Measurements from ENCODE around the gene LIPC. TPM values are rescaled to one million over a fixed set of nuclear protein-coding genes. Genes with fewer than 3 reads are reported as not detected.

The LIPC gene
- total RNA-seq, 2 experiments from 2014 or later: 0.61 to 1.2 TPM

- no peak overlapping the region for H3K4me3 Mint-ChIP-seq
- ChIA-PET POLR2A (no interaction called here), CTCF (no interaction called here)
- Histone ChIP-seq H3K36me3 (ENCODE audit: insufficient read depth, low read length) (no peaks in the 10 kb centered on the region), H3K4me3 (ENCODE audit: low read length) (no peak overlapping the region), H3K9me3 (ENCODE audit: control insufficient read depth in 1 of 2, insufficient read depth in 1 of 2, low read length in 2 of 2) (no peaks in the 10 kb centered on the region), H3K27ac (ENCODE audit: low read depth in 1 of 2, low read length in 2 of 2) (no peak overlapping the region), H3K27me3 (ENCODE audit: control insufficient read depth in 1 of 2, insufficient read depth in 2 of 2, low read length in 2 of 2) (no peaks in the 10 kb centered on the region), H3K4me1 (ENCODE audit: insufficient read depth, low read length) (peaks cover 51% of the 10 kb centered on the region)
- H3K36me3 Mint-ChIP-seq (ENCODE audit: low read depth): no peaks in the 10 kb centered on the region
- H3K27me3 Mint-ChIP-seq: no peaks in the 10 kb centered on the region
- no peak for ATAC-seq (ENCODE audit: poor library complexity)
- no peak for TF ChIP-seq CTCF (IDR thresholded peaks at IDR 0.05)
- no peak for DNase-seq
- intact Hi-C loops (cut with DNase I, micrococcal nuclease): loop anchor here in 1 of 2 experiments (2.0 kb wide), 1 partner anchor 63 kb away; no protein-coding TSS in a partner anchor
- peaks cover 41% of the 10 kb centered on the region for H3K4me1 Mint-ChIP-seq (ENCODE audit: low read depth)
- H3K27ac Mint-ChIP-seq: no peak overlapping the region
- no peaks in the 10 kb centered on the region for H3K9me3 Mint-ChIP-seq
Observed at GRCh38 chr15:58472221-58472620, 40.4 kb downstream of the LIPC start.

GRCh38 chr15:58472821-58473581 lies 41.2 kb downstream of the LIPC start:
- ChIA-PET CTCF (no interaction called here), POLR2A (no interaction called here)
- Histone ChIP-seq H3K27ac (ENCODE audit: low read depth in 1 of 2, low read length in 2 of 2) (peak overlapping the region; percentile 10 to 42), H3K4me1 (ENCODE audit: insufficient read depth, low read length) (peaks cover 53% of the 10 kb centered on the region), H3K27me3 (ENCODE audit: control insufficient read depth in 1 of 2, insufficient read depth in 2 of 2, low read length in 2 of 2) (no peaks in the 10 kb centered on the region), H3K9me3 (ENCODE audit: control insufficient read depth in 1 of 2, insufficient read depth in 1 of 2, low read length in 2 of 2) (no peaks in the 10 kb centered on the region), H3K36me3 (ENCODE audit: insufficient read depth, low read length) (no peaks in the 10 kb centered on the region), H3K4me3 (ENCODE audit: low read length) (peak overlapping the region; percentile 8)
- intact Hi-C loops (cut with DNase I, micrococcal nuclease): loop anchor here in 1 of 2 experiments (2.0 kb wide), 1 partner anchor 64 kb away; no protein-coding TSS in a partner anchor
- H3K36me3 Mint-ChIP-seq (ENCODE audit: low read depth): no peaks in the 10 kb centered on the region
- H3K9me3 Mint-ChIP-seq: no peaks in the 10 kb centered on the region
- peak overlapping the region; percentile 76 for H3K27ac Mint-ChIP-seq
- DNase-seq (peak in 9 of 14 experiments; percentile 7 to 88 (median 35)), ATAC-seq (ENCODE audit: poor library complexity) (peak; percentile 88)
- no peak for TF ChIP-seq CTCF (IDR thresholded peaks at IDR 0.05)
- peak overlapping the region; percentile 28 for H3K4me3 Mint-ChIP-seq
- H3K4me1 Mint-ChIP-seq (ENCODE audit: low read depth): peaks cover 49% of the 10 kb centered on the region
- no peaks in the 10 kb centered on the region for H3K27me3 Mint-ChIP-seq

GRCh38 chr15:58473724-58474123 lies 41.9 kb downstream of the LIPC start:
- H3K9me3 ChIP-seq (ENCODE audit: control insufficient read depth in 1 of 2, insufficient read depth in 1 of 2, low read length in 2 of 2): no peaks in the 10 kb centered on the region
- no peaks in the 10 kb centered on the region for H3K36me3 ChIP-seq (ENCODE audit: insufficient read depth, low read length)
- no peak for TF ChIP-seq CTCF (IDR thresholded peaks at IDR 0.05)
- intact Hi-C loops (cut with DNase I, micrococcal nuclease): loop anchor here in 1 of 2 experiments (2.0 kb wide), 1 partner anchor 65 kb away; no protein-coding TSS in a partner anchor
- peaks cover 53% of the 10 kb centered on the region for H3K4me1 ChIP-seq (ENCODE audit: insufficient read depth, low read length)
- no peaks in the 10 kb centered on the region for H3K27me3 Mint-ChIP-seq
- peak overlapping the region; percentile 8 for H3K4me3 ChIP-seq (ENCODE audit: low read length)
- no peaks in the 10 kb centered on the region for H3K9me3 Mint-ChIP-seq
- DNase-seq (peak in 3 of 14 experiments; percentile 32 to 35 (median 34)), ATAC-seq (ENCODE audit: poor library complexity) (peak; percentile 27)
- no peak overlapping the region for H3K4me3 Mint-ChIP-seq
- POLR2A ChIA-PET: no interaction called here
- H3K4me1 Mint-ChIP-seq (ENCODE audit: low read depth): peaks cover 49% of the 10 kb centered on the region
- peak overlapping the region in 1 of 2 donors; percentile 42 for H3K27ac ChIP-seq (ENCODE audit: low read depth in 1 of 2, low read length in 2 of 2)
- no peaks in the 10 kb centered on the region for H3K27me3 ChIP-seq (ENCODE audit: control insufficient read depth in 1 of 2, insufficient read depth in 2 of 2, low read length in 2 of 2)
- CTCF ChIA-PET: no interaction called here
- H3K27ac Mint-ChIP-seq: peak overlapping the region; percentile 76
- H3K36me3 Mint-ChIP-seq (ENCODE audit: low read depth): no peaks in the 10 kb centered on the region
